HepG2 (cell line): ENCODE data around the gene MATN1. TPM values are rescaled to one million over a fixed set of nuclear protein-coding genes. Genes with fewer than 3 reads are reported as not detected.

Experiments
- DBP ChIP-seq: sonication (generic); formaldehyde crosslinking; IDR thresholded peaks from 2 replicates; pipeline ENCODE4 v1.4.0; 2020; ENCODE audit warnings: missing genetic modification reagents; ENCODE audit errors: not compliant biosample characterization
- HMGXB3 ChIP-seq: sonication (generic); formaldehyde crosslinking; IDR thresholded peaks from 2 replicates; pipeline ENCODE4 v1.4.0; 2020; ENCODE audit warnings: missing genetic modification reagents, borderline replicate concordance
- TRAFD1 ChIP-seq: sonication (generic); formaldehyde crosslinking; IDR thresholded peaks from 2 replicates; pipeline ENCODE4 v1.5.1; 2020; ENCODE audit warnings: missing genetic modification reagents, mild to moderate bottlenecking, borderline replicate concordance
- U2AF1 ChIP-seq: fragments of 200-400 bp; formaldehyde crosslinking; optimal IDR thresholded peaks from 2 replicates; pipeline ENCODE3; 2017; ENCODE audit warnings: mild to moderate bottlenecking, low read depth, low read length
- ZBTB3 ChIP-seq: sonication (generic); formaldehyde crosslinking; IDR thresholded peaks from 2 replicates; pipeline ENCODE4 v1.4.0; 2020; ENCODE audit warnings: low read depth, mild to moderate bottlenecking, moderate library complexity, missing genetic modification reagents, borderline replicate concordance
- ZHX2 ChIP-seq, 2 experiments: sonication (generic) in 1 of 2; formaldehyde crosslinking in 1 of 2; IDR thresholded peaks; 2 replicates each; pipeline versions ENCODE4 v1.6.1 to v1.9.0; 2014 to 2022; ENCODE audit warnings: antibody characterized with exemption in 1 of 2, borderline replicate concordance in 1 of 2, inconsistent platforms in 1 of 2, low read depth in 1 of 2, missing genetic modification reagents in 1 of 2
- ZNF10 ChIP-seq: sonication (generic); formaldehyde crosslinking; IDR thresholded peaks from 2 replicates; pipeline ENCODE4 v1.4.0; 2020; ENCODE audit warnings: mild to moderate bottlenecking, low read depth, missing genetic modification reagents, borderline replicate concordance
- ZNF333 ChIP-seq: sonication (generic); formaldehyde crosslinking; IDR thresholded peaks from 2 replicates; pipeline ENCODE4 v1.4.0; 2020; ENCODE audit warnings: mild to moderate bottlenecking, missing genetic modification reagents, borderline replicate concordance
- ZNF644 ChIP-seq: IDR thresholded peaks from 2 replicates; pipeline ENCODE4 v1.6.1; 2016; ENCODE audit warnings: low read depth
- ZNF652 ChIP-seq: IDR thresholded peaks from 2 replicates; pipeline ENCODE4 v1.6.1; 2016; ENCODE audit warnings: low read depth, borderline replicate concordance
- polyA plus RNA-seq, 8 experiments: library from polyadenylated mRNA; depleted of rRNA in 3 of 8; stranded (reverse) in 7 of 8; unstranded in 1 of 8; fragments of >200 nt; fragmentation: Illumina TruSeq in 4 of 8; extraction: Trizol in 4 of 8; gene quantifications; 2 replicates each; pipeline versions ENCODE4 v1.2.1 to v1.2.3, GENCODE V29; 2011 to 2016; ENCODE audit warnings: low read depth in 4 of 8, missing spikeins in 1 of 8, mixed read lengths in 1 of 8; ENCODE audit not compliant: insufficient read depth in 1 of 8
- total RNA-seq, 5 experiments: library from RNA; depleted of rRNA; stranded (reverse); fragments of >200 nt; fragmentation: Illumina TruSeq; extraction: Trizol; gene quantifications; 2 replicates each; pipeline ENCODE4 v1.2.3, GENCODE V29; 2016; ENCODE audit warnings: low read depth in 1 of 5

MATN1 gene
- total and polyA plus RNA-seq, 2 of the 13 experiments (the other 11 are each of a cell fraction or from before 2014, with no cell fraction given) = 0.04 to 0.05 TPM

GRCh38 chr1:30696831-30697230, 26.6 kb downstream of the MATN1 start (continued):
- no peak for TF ChIP-seq HMGXB3 (CRISPR knock-in tag)
- no peak for TF ChIP-seq ZNF644 (CRISPR knock-in tag)
- TF ChIP-seq U2AF1 = no peak
- TF ChIP-seq ZNF652 = no peak
- TF ChIP-seq ZNF333 (CRISPR knock-in tag) = no peak
- no peak for TF ChIP-seq TRAFD1 (CRISPR knock-in tag)
- no peak for TF ChIP-seq ZNF10 (CRISPR knock-in tag)
- no peak for TF ChIP-seq DBP
- TF ChIP-seq ZHX2 (IDR thresholded peaks at IDR 0.05; ENCODE audit: low read depth) = no peak
- no peak for TF ChIP-seq ZHX2 (CRISPR knock-in tag; IDR thresholded peaks at IDR 0.05; ENCODE audit: borderline replicate concordance)
- no peak for TF ChIP-seq ZBTB3 (CRISPR knock-in tag)
